C1 segment of cervical spinal cord (tissue), 14 donors: ENCODE measurements around the gene SYNGR2.
A peak's percentile ranks its signal among the peaks of the same experiment; 100 is the strongest.

Experiments used
- DNase-seq, 14 donors: peaks; one replicate each; lab custom pipeline; 2025; lab: John Stamatoyannopoulos, UW

SYNGR2 gene

DNA sequence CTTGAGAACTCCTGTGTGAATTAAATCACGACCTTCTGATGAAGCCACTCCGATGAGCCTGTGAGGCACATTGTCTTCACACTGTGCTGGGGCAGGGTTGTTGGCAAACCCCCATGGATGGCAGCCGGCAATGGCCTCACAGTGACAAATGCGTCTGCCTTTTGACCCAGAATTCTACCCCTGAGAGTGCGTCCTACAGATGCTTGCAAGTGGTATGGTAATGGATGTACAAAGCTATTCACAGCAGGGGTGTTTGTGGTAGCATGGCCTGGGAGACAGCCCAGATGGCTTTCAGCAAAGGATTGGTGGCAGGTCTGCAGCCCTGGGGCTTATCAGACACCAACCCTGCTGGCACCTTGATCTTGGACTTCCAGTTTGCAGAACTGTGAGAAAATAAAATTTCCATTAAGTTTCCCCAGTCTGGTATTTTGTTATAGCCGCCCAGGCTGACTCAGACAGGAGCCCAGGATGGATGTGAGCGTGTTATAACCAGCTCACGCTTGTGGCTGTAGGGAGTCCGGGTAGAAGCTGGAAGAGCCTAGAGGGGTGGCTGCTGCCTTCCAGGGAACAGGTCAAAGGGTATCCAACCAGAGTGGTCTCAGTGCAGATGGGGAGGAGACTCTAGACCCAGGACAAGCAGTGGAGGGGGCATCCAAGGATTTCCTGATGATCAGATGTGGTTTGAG lies 28.9 kb downstream of the SYNGR2 start:
- DNase-seq: peak in 8 of 14 donors; percentile 15 to 88 (median 36)

DNA sequence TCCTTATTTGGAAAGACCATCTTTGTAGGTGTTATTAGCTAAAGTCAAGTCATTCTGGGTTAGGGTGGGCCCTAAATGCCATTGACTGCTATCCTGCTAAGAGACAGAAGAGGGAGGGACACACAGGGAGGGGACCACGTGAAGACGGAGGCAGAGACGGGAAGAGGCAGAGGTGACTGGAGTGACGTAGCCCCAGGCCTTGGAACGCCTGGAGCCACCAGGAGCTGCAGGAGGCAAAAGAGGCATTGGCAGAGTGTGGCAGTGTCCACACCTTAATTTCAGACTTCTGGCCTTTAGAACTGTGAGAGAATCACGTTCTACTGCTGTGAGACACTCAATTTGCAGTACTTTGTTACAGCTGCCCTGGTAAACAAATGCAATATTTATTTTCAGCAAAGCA lies 32.1 kb downstream of the SYNGR2 start:
- no peak for DNase-seq

DNA sequence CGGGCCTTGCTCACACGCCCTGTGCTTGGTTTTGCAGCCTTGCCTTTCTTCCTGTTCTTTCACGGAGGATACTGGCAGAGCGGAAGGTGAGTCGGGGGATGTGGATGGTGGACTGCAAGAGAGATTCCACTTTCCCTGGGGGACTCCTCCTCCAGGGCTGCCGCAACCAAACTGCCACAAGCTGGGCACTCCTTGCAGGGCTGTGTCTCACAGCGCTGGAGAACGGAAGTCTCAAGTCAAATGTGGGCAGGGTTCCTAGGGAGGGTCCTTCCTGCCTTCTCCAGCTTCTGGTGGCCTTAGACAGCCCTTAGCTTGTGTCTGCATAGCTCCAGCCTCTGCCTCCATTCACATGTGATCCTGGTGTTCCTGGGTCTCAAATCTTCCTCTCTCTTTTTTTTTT lies 34.3 kb downstream of the SYNGR2 start:
- DNase-seq: no peak

DNA sequence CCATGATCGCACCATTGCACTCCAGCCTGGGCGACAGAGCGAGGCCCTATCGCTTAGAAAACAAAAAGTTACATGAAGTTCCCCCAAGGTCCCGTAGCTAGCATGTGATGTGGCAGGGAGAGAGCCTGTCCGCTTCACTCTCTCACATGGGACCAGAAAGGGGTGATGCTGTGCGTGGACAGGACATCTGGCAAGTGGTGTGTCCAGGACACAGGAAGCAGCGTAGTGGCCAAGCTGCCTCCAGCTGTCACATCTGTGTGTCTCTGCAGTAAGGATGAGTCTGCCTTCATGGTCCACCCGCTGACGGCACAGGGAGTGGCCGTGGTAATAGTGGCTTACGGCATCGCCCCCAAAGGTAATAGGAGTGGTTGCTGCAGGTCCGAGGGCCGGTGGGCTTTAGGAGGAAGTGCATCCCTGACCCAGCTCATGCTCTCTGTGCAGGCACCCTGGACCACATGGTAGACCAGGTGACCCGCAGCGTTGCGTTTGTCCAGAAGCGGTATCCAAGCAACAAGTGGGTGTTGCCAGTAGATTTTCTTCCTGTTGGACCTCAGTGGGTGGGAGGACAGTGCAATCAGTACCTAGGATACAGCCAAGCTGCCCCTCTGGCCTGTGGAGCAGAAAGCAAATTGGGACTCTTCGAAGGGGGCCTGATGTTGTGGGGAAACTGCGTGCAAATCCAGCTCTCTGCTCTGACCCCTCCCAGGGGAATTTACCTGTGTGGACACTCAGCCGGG lies 36.2 kb downstream of the SYNGR2 start:
- DNase-seq: no peak

DNA sequence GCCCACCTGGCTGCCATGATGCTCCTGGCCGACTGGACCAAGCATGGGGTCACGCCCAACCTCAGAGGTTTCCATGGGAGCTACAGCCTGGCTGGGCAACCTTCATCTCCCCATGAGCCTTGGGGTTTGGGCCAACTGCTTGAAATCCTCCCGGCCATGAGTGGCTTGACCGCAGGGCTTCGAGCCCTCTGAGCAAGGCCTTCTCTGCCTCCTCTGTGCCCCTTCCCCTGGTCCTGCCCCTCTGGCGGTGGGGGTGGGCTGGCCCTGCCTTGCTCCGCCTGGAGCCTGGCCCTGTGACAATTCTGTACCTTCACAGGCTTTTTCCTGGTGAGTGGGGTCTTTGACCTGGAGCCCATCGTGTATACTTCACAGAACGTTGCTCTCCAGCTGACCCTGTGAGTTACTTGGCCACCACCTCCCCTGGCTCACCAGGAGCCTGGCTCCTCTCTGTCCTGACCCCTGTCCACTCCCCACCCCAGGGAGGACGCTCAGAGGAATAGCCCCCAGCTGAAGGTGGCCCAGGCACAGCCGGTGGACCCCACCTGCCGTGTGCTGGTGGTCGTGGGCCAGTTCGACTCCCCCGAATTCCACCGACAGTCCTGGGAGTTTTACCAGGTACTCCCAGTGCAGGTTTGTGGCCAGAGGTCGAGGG lies 36.9 kb downstream of the SYNGR2 start:
- DNase-seq: no peak

DNA sequence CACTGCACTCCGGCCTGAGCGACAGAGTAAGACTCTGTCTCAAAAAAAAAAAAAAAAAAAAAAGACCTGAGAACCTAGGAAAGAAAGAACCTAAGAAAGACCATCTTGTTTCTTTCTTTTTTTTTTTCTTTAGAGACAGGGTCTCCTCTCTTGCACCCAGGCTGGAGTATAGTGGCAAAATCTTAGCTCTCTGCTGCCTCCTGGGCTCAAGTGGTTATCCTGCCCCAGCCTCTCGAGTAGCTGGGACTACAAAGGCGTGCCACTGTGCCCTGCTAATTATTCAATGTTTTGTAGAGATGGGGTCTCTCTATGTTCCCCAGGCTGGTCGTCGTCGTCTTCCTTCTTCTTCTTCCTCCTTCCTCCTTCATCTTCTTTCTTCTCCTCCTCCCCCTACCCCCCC lies 37.9 kb downstream of the SYNGR2 start:
- no peak for DNase-seq

DNA sequence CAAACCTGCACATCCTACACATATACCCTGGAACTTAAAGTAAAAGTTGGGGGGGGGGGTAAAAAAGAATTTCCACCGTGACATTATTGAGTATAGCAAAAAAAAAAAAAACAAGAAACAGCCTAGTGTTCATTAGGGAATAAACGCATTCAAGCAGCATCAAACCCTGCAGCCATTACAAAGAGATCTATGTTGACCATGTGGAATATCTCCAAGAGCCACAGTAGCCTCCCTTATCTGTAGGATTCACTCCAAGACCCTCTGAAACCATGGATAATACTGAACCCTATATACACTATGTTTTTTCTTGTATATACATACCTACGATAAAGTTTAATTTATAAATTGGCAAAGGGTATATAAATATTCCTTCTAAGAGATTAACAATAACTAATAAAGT lies 40.1 kb downstream of the SYNGR2 start:
- DNase-seq: no peak

- DNase-seq: peak in 1 of 14 donors; percentile 46
Observed at GRCh38 chr17:78210111-78210510, 41.7 kb downstream of the SYNGR2 start.

DNA sequence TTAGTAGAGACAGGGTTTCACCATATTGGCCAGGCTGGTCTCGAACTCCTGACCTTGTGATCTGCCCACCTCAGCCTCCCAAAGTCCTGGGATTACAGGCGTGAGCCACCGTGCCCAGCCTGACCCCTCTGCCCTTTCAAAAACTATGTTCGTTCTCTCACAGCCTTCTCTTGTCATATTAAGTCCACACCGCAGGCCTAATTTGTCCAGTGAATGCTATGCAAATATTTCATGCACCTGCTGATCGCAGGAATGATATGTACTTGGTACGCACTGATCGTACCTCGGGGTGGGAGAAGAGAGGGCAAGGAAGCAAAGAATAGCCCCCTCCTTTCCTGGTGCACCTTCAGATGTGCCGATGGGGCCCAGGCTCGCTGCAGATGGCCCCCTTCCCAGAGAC lies 42.7 kb downstream of the SYNGR2 start:
- no peak for DNase-seq

- DNase-seq: peak in 13 of 14 donors; percentile 35 to 88 (median 64)
Observed at GRCh38 chr17:78214016-78214705, 45.8 kb downstream of the SYNGR2 start, which contains the start of gene BIRC5. Gene BIRC5, plus strand, starts transcription at chr17:78214253. Its CDS starts 64 bp downstream, at chr17:78214317.

DNA sequence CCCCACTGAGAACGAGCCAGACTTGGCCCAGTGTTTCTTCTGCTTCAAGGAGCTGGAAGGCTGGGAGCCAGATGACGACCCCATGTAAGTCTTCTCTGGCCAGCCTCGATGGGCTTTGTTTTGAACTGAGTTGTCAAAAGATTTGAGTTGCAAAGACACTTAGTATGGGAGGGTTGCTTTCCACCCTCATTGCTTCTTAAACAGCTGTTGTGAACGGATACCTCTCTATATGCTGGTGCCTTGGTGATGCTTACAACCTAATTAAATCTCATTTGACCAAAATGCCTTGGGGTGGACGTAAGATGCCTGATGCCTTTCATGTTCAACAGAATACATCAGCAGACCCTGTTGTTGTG lies 46.3 kb downstream of the SYNGR2 start:
- DNase-seq: no peak

DNA sequence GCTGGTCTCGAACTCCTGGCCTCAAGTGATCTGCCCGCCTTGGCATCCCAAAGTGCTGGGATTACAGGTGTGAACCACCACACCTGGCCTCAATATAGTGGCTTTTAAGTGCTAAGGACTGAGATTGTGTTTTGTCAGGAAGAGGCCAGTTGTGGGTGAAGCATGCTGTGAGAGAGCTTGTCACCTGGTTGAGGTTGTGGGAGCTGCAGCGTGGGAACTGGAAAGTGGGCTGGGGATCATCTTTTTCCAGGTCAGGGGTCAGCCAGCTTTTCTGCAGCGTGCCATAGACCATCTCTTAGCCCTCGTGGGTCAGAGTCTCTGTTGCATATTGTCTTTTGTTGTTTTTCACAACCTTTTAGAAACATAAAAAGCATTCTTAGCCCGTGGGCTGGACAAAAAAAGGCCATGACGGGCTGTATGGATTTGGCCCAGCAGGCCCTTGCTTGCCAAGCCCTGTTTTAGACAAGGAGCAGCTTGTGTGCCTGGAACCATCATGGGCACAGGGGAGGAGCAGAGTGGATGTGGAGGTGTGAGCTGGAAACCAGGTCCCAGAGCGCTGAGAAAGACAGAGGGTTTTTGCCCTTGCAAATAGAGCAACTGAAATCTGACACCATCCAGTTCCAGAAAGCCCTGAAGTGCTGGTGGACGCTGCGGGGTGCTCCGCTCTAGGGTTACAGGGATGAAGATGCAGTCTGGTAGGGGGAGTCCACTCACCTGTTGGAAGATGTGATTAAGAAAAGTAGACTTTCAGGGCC lies 51.2 kb downstream of the SYNGR2 start:
- no peak for DNase-seq
